Left hindlimb (tissue), 1 donor: ENCODE results near the gene FANCD2.
"Not testable (repeated sequence)": the region's sequence is repeated elsewhere in the genome, so short reads cannot be mapped to it uniquely, and the experiment has no call there.

Source experiments
- DNase-seq: peaks from one replicate; pipeline ENCODE4 v3.0.0-alpha.2; 2018

The FANCD2 gene

DNA sequence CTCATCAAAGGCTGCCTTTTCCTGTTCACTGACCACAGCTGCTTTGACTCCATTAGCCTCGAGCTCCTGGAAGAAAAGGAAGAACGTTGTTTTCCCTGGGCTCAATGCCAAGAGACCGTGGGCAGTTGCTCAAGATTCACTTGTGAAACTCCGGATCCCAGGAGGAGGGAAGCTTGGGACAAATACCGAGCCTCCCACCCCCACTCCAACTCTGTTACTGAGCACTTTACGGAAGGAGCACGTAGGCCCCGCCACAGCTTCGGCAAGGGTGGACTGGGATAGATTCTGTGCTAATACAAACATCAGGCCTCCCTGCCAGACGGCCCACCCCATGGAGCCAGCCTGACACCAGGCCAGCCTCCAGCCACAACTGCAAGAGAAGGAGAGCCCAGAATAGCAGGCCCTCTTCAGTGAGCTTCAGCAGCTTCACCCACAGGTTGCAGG, 10.8 kb upstream of the FANCD2 start:
- peak; percentile 77 for DNase-seq

DNA sequence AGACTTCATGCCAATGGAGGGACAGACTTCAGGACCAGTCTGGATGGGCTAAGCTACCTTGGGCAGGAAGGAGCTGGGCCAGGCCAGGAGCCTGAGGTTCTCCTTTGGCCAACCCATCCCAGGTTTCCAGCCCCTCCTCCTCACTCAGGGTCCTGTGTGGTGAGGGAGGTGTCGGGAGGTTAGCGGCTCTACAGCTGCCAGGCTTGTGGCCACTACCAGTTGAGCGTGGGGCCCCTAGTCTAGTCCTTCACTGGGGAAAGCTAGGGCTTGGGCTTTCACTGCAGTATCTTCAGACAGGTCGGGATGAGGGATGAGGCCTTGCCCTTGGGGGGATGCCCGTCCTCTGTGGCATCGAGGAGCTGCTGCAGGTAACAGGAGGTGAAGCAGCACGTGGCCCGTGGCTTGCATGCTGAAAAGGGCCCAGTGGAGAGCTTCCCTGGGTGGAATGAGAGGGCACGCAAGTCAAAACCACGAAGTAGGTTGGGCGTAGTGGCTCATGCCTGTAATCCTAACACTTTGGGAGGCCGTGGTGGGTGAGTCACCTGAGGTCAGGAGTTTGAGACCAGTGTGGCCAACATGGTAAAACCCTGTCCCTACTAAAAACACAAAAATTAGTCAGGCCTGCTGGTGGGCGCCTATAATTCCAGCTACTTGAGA, 8.5 kb upstream of the FANCD2 start:
- no peak for DNase-seq

DNA sequence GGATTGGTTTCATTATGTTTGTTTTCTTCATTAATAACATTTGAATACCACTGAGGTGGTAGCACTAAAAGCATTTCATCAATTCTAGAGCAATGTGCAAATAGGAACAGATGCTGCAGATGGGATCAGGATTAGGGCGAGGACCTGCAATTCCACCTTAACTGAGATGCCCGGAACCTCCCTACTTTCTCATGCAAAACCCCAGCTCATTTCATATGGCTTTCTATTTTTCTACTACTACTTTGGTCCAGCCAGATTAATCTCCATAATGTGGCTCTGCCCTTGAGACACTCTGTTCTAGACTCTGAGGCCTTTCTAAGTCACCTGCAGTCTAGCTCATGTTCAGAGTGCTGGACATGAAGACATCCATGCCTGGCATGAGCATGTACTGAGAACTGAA, 7.4 kb upstream of the FANCD2 start:
- DNase-seq = not testable (repeated sequence)

DNA sequence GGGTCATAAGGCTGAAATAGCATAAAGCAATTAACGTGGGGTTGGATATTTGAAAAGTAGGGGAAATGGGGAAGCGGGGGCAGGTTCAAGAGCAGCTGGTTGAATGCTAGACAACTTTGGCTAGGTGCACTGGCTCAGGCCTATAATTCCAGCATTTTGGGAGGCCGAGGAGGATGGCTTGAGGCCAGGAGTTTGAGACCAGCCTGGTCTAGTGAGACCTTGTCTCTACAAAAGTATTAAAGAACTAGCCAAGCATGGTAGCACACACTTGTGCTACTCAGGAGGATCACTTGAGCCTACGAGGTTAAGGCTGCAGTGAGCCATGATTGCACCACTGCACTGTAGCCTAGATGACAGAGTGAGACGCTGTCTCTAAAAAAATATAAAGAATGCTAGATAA, 6.9 kb upstream of the FANCD2 start:
- no peak for DNase-seq

DNA sequence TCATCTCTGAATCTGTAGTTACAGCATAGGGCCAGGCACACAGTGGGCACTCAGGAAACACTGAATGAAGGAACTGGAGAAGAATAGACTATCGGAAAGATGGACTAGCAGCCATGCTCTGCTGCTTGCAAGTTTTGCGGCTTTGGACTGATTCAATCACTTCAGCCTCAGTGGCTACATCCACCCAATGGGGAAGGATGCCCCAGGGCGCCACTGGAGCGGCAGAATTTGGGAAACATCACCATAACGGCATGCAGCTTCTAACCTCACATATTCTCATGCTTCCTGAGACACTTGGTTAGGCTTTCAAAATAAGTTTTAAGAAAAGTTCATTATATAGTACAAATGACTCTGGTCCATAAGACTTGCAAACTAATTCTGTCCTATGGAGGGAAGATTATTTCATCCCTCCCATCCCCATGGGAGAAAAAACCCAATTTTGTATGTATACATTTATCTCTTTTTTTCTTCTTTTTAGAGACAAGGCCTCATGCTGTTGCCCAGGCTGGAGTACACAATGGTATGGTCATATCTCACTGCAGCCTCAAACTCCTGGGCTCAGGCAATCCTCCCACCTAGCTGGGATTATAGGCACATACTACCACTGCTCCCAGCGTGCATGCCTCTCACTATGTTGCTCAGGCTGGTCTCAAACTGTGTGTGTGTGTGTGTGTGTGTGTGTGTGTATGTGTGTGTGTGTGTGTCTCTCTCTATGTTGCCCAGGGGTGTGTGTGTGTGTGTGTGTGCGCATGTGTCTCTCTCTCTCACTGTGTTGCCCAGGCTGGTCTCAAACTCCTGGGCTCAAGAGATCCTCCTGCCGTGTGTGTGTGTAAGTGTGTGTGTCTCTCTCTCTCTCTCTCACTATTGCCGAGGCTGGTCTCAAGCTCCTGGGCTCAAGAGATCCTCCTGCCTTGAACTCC, 4.1 kb upstream of the FANCD2 start:
- no peak for DNase-seq

DNA sequence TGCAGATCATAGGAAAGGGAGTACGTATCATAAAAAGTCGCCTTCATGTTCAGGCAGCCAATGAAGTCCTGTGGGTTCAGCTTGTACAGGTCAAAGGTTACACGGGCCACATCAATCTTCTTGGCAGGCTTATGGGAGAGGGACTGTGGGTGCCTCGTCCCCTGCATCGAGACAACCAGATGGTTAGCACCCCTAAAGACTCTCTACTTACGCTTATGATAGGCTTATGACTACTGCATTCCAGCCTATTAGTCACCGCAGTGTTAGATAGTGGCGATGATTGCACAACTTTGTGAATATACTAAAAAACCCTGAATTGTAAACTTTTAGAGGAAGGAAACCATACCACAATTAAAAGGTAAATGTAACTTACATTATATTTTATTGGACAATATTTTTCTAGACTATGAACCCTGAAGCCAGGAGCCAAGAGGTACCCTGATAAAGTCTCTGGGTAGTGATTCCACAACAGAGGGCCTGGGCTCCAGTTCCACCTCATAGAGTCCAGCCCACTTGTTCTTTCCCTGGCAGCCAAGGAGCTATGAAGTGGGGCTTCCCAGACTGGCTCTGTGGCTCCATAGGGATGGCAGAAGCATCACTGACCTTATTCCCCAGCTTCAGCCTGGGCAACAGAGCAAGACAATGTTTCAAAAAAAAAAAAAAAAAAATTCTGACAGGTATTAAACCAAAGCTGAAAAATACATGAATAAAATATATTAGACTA, 2.5 kb upstream of the FANCD2 start:
- DNase-seq = no peak

DNA sequence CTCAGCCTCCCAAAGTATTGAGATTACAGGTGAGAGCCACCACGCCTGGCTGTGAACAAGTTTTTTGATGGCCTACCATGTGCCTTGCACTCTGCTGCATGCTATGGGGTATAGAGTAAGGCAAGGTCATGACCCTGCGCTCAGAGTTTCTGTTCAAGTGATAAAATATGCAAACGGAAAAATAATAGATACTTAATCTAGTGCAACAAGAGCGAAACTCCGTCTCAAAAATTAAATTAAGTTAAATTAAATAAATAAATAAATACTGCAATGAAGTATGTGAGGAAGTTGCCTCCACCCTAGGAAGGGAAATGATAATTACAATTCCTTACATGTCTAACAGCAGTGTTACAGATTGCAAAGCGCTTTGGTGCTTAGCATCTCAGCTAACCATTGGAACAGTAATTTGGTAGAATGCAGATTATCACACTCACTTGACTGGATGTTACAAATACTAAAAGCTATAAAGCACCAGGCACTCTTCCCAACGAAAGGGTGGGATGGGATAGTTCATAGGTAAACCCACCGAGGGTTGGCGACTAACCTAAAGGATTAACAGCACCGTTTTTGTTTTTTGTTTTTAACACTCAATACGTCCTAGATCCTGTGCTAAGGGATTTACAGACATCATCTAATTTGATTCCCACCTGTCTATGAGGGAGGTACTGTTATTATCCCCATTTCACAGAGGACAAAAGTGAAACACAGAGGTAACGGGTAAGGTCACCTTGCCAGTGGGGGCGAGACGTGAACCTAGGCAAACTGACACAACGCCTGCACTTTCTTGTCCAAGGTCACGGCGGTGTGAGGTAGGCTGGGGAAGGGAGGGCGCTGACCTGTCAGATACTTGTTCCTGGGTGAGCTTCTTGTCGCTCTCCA, 793 bp upstream of the FANCD2 start:
- DNase-seq = no peak

DNA sequence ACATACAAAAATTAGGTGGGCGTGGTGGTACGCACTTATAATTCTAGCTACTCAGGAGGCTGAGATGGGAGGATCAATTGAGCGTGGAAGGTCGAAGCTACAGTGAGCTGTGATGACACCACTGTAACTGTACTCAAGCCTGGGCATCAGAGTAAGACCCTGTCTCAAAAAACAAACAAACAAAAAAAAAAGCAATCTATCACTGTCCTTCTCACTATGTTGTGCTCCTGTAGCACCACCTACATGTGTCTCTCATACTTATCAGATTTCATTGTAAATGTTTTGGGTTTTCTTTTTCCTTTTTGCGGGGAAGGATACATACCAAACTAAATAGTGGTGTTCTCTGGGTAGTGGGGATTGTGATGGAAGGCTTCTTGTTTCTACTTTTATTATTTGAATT, 14.8 kb downstream of the FANCD2 start:
- DNase-seq = no peak

DNA sequence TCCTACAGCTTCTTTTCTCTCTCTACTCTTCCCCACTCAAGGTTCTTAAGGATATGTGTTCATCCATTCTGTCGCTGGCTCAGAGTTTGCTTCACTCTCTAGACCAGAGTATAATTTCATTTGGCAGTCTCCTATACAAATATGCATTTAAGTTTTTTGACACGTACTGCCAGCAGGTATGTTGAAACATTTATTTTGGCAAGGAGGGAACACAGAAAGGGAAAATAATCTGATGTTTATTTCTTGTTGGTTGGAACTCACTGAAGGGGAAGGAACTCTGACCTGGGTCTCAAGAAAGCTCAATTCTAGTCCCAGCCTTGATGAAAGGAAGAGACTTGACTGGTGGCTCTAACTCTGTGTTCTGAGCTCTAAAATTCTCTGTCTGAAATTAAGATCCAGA, 21.6 kb downstream of the FANCD2 start:
- DNase-seq = no peak

DNA sequence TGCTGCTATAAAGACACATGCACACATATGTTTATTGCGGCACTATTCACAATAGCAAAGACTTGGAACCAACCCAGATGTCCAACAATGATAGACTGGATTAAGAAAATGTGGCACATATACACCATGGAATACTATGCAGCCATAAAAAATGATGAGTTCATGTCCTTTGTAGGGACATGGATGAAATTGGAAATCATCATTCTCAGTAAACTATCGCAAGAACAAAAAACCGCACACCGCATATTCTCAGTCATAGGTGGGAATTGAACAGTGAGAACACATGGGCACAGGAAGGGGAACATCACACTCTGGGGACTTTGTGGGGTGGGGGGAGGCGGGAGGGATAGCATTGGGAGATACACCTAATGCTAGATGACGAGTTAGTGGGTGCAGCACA, 26.8 kb downstream of the FANCD2 start:
- DNase-seq = not testable (repeated sequence)

DNA sequence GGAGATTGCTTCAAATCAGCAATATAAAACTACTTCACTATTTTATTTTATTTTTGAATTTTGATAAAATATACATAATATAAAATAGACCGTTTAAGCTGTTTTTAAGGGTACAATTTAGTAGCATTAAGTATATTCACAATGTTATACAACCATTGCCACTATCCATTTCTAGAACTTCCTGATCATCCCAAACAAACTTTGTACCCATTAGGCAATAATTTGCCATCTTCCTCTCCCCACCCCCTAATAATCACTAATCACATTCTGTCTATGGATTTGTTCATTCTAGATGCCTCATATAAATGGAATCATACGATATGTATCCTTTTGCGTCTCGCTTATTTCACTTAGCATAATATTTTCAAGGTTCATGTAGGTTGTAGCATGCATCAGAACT, 28.9 kb downstream of the FANCD2 start:
- no peak for DNase-seq

DNA sequence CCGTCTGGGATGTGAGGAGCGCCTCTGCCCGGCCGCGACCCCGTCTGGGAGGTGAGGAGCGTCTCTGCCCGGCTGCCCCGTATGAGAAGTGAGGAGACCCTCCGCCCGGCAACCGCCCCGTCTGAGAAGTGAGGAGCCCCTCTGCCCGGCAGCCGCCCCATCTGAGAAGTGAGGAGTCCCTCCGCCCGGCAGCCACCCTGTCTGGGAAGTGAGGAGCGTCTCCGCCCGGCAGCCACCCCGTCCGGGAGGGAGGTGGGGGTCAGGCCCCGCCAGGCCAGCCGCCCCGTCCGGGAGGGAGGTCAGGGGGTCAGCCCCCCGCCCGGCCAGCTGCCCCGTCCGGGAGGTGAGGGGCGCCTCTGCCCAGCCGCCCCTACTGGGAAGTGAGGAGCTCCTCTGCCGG, 43.8 kb downstream of the FANCD2 start:
- DNase-seq = not testable (repeated sequence)

DNA sequence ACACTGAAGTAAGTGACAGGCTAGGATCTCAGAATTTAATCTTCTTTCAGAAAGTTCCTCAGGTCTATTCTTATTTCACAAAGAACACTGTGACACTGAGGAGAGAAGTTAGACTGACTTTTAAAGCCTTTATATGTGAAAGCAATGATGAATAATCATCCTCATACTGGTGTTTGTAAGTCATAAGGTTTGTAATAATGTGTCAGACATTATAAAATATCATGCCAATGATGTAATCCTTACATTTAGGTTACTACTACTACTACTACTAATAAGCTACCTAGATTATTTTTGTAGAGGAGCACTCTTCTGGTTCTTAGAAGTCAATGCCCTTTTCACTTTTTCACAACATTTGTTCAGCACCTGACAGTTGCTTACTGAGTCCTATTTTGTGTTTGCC, 48.4 kb downstream of the FANCD2 start:
- DNase-seq = no peak

DNA sequence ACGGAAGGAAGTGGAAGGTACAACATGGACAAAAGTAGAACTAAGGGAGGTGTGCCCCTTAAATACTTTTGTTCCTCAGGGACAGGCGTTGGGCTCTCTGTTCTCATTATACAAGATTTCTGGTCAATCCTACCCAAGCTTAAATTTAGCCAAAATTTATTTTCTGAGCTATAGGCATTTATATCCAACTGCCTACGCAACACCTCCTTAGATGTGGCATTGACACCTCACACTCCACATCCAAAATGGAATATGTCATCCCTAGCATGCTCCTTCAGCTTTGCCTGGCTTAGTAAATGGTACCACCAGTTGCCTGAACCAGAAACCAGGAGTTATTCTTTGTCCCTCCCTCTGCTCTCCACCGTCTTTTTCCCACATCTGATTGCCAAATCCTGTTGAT, 55.6 kb downstream of the FANCD2 start:
- no peak for DNase-seq

DNA sequence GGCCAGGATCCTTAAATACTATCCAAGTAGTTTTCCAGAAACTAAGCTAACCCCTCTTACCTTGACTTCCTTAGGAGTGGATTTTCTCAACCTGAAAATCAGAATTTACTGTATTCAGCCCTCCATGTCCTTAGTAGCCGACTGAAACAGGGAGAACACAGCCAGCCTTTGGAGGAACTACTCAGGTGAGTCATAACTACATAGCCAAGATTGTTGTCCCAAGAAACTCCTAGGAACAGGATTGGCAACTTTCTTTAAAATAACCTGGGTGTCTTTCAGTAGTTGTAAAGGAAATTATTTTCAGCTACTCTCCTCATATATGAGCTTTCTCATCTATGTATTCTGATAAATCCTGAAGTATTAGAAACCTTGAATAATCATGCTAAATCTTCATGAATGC, 59.5 kb downstream of the FANCD2 start:
- no peak for DNase-seq

DNA sequence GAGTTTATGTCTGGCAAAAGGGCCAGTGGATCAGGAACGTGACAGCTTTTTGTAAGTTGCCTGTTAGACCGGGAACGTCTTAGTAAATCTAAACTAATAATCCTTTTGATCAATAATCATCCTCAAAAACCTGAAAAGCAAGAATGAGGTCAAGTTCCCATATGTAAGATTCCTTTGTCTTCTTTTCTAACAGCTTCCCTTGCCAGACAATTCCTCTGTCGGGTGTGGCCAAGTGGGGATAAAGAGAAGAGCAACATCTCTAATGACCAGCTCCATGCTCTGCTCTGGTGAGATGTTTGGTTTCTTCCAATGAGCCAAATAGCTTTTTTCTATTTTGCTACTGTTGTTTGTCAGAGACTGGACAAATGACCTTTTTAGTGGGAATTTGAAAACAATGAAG, 62.0 kb downstream of the FANCD2 start:
- DNase-seq = no peak

DNA sequence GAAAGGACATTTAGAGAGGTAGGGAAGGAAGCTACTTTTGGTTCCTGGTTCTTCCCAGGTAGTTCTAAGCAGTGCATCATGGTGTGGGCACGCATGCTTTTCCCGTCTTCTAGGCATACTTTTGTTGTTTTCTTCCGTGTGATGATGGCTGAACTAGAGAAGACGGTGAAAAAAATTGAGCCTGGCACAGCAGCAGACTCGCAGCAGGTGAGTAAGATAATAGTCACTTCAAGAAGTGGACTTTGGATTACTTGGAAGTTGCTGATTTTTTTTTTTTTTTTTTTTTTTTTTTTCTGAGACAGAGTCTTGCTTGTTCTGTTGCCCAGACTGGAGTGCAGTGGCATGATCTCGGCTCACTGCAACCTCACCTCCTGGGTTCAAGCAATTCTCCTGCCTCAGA, 63.9 kb downstream of the FANCD2 start:
- DNase-seq = no peak

DNA sequence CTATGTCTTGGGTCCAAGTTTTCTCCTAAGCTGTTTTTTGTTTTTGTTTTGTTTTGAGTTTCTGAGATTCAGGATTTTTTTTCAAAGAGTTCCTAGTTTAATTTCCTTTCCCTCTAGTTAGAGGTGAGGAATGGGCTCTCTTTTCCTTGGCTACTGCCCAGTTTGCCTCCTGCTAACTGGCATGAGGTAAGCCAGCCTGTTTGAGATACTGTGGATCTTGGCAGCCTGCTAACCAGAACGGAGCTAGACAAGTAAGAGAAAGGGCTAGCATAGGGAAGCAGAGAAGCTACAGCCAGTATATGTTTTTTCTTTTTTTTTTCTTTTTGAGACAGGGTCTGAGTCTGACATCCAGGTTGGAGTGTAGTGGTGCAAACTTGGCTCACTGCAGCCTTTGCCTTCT, 64.5 kb downstream of the FANCD2 start:
- DNase-seq = not testable (repeated sequence)

DNA sequence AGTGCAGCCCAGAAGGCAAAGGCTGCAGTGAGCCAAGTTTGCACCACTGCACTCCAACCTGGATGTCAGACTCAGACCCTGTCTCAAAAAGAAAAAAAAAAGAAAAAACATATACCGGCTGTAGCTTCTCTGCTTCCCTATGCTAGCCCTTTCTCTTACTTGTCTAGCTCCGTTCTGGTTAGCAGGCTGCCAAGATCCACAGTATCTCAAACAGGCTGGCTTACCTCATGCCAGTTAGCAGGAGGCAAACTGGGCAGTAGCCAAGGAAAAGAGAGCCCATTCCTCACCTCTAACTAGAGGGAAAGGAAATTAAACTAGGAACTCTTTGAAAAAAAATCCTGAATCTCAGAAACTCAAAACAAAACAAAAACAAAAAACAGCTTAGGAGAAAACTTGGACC, 65.2 kb downstream of the FANCD2 start:
- not testable (repeated sequence) for DNase-seq

DNA sequence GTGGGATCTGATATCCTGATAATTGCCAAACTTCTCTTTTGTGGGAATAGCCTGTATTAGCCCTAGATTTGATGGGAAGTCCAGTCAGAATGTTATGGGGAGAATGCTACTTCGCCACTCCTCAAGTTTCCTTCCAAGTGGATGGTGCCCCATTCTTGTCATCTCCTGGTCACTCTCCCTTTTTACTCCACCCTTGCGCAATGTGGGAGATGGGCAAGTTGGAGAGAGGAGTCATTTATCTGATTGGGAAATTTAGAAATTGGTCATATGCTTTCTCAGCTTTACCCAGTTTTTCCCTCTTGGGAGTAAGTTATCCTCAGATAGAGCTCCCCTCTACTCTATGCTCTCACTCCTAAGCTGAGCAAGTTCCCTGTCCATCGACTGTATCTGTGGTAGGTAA, 67.4 kb downstream of the FANCD2 start:
- no peak for DNase-seq

DNA sequence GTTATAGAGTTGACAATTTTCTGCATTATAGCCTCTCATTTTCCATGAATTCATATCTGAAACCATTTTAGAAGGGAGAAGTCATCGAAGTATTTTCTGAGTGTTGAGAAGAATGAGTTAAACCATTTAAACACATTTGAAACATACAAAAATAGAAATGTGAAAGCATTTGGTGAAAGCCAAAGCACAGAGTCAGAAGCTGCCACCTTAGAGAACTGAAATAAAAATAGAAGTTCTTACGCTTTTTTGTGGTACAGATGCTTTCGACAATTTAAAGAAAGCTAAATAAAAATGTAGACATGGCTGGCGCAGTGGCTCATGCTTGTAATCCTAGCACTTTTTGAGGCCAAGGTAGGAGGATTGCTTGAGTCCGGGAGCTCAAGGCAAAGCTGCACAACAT, 72.8 kb downstream of the FANCD2 start:
- DNase-seq = no peak

DNA sequence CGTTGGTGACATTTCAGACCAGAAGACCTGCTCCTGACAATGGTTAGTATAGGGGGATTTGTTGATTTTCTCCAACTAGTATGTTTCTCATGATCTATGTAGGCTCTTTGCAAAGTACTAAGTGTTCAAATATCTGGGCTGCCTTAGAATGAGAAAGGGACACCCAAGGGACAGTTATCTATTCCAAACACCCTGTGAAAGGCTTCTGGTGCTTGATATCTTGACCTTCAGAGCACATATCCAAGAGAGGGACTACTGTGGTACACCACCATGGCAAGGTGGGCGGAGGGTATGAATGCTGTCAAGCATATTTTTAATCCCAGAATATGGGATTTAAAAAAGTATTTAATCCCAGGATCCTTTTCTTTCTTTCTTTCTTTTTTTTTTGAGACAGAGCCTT, 80.7 kb downstream of the FANCD2 start:
- DNase-seq = no peak

DNA sequence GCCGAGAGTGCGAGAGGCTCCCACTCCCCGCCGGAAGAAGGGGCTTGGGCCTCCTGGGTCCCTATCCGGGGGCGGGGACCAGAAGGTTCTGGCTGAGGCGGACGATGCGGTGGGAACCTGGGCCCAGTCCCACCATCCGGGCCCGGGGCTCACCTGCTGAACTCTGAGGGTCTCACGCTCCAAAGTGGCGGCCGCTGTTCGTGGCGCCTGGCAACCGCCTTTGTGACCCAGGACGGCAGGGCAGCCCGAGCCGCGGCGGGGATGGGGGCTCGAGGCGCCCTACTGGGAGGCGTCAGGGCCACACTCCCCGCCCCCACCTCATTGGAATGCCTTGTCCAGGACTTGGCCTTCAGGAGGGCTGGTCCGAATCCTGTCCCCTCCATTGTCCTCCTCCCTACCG, 81.9 kb downstream of the FANCD2 start, which contains the start of gene FANCD2OS:
Gene FANCD2OS, minus strand, starts transcription at position 165 of the 400 bp plus-strand sequence. CDS start 3,481 bp downstream, outside the sequence.
- DNase-seq = no peak
